Stimulated activated CD8-positive, alpha-beta memory T cell treated with anti-CD3 and anti-CD28 coated beads, Interleukin-7, amount 100 ng/mL, for 1 hour (primary cell): ENCODE data around the gene AQP3.
A peak's percentile ranks its signal among the peaks of the same experiment; 100 is the strongest.
"Not testable (repeated sequence)": the region's sequence is repeated elsewhere in the genome, so short reads cannot be mapped to it uniquely, and the experiment has no call there.

ENCODE experiments used
- DNase-seq, 2 donors: peaks; one replicate each; pipeline ENCODE4 v3.0.0-alpha.2; 2020; ENCODE audit warnings: low read depth in 2 of 2

AQP3 gene

DNA sequence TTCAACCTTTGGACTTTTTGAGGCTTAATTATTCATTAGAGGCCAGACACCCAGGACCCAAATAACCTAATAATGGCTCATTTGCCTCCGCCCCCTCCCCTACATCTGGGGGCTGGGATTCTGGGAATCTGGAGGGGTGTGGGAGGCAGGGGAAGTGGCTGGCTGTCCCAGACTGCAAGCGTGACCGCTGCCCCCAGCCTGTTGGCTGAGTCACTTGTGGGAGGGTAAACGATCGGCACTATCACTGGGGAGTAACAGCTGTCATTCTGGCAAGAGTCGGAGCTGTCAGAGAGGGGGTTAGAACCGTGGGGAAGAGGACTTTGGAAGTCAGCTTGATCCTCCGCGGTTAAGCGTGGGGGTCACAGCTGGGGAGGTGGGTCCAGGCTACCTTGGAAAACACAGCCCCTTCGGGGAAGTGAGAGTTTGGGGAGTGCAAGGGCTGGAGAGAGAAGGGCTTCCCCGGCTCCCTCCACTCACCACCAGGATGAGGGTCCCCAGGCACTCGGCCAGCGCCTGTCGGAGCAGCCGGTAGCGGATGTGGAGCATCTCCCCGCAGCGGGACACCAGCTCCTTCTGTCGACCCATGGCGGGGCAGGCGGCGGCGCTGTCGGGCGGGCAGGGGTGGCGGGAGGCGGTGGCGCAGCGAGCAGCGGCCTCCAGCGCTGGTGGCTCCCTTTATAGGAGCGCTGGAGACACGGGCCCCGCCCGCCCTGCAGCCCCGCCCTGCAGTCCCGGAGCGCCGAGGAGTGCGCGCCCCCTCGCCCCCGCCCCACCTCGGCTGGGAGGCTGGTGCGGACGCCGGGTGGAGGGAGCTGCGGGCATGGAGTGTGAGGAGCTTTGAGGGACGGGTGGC is at the start of gene AQP3:
Gene AQP3, minus strand, starts transcription at position 648 of the 853 bp plus-strand sequence. Its CDS starts 63 bp downstream, at position 585.
- peak; percentile 36 to 49 for DNase-seq

DNA sequence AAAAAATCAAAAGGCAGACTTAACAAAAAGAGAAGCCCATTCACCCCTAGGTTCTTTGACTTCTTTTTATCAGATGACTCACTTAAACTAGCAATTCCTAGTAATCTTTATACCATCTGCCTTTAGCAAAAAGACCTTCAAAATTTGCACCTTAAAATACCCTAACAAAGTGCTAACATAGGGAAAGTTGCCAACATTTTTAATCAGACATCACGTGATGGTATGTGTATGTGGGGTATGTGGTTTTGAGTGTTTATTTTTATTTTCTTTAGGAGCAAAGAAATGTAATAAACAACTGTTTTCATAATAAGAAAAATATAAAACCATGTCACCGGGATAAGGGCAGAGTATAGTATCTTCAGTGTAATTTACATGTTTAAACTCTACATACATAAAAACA is 46.4 kb upstream of the AQP3 start:
- DNase-seq, result not testable (repeated sequence)

DNA sequence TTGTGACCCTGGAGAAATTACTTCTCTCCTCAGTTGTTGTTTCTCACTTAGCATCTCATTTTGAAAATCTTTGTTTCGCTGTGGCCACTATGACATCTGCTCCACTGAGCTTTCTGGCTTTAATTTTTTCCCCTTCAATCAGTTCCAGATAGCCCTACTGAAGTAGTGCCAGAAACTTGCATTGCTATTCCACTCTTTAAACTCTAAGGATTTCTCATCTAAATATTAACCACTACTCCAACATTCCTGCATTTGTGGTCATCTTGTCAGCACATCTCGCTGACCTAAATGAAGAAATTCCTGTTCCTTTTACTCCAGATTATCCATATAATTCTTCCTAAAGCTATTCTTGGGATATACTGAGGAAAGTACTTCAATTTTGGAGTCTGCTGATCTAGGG is 41.7 kb upstream of the AQP3 start:
- DNase-seq, result no peak

DNA sequence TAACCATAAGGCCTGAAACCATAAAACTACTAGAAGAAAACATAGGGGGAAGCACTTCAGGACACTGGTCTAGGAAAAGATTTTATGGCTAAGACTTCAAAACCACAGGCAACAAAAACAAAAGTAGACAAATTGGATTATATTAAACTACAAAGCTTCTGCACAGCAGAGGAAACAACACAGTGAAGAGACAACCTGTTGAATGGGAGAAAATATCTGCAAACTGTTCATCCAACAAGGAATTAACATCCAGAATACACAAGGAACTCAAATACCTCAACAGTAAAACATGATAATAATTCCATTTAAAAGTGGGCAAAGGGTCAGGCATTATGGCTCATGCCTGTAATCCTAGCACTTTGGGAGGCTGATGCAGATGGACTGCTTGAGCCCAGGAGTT is 37.9 kb upstream of the AQP3 start:
- DNase-seq, result not testable (repeated sequence)

DNA sequence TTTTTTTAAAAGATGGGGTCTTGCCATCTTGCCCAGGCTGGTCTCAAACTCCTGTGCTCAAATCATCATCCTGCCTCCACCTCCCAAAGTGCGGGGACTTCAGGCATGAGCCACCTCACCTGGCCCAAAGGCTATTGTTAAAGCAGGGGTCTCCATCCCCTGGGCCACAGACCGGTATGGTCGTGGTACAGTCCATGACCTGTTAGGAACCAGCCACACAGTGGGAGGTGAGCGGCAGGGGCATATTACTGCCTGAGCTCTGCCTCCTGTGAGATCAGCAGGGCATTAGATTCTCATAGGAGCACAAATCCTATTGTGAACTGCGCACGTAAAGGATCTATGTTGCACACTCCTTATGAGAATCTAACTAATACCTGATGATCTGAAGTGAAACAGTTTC is 33.6 kb upstream of the AQP3 start:
- no peak for DNase-seq

DNA sequence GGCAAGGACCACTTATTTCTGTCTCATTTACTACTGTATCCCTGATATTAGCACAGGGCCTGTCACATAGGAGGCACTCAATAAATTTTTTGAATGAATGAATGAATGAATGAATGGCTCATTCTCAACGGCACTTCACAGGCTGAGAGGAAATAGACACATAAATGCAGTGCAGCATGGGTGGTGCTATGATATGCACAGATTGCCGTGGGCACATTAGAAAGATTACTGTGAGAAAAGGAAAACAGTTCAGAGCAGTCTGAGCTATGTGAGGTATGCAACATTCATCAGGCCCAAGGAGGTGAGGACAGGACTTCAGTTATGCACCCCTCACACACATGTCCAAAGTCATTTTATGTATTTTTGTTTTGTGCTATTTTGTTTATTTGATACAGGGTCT is 32.7 kb upstream of the AQP3 start:
- DNase-seq, result no peak

DNA sequence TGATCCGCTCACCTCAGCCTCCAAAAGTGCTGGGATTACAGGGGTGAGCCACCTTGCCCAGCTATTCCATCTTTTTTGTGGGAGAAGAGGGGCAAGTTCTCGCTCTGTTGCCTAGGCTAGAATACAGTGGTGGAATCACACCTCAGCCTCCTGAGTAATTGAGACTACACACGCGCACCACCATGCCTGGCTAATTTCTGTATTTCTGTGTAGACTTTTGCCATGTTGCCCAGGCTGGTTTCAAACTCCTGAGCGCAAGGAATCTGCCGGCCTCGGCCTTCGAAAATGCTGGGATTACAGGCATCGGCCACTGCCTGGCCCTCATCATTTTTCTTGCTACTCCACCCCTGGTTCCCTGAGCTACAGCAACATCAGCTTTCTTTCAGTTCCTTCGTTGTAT is 29.1 kb upstream of the AQP3 start:
- no peak for DNase-seq

DNA sequence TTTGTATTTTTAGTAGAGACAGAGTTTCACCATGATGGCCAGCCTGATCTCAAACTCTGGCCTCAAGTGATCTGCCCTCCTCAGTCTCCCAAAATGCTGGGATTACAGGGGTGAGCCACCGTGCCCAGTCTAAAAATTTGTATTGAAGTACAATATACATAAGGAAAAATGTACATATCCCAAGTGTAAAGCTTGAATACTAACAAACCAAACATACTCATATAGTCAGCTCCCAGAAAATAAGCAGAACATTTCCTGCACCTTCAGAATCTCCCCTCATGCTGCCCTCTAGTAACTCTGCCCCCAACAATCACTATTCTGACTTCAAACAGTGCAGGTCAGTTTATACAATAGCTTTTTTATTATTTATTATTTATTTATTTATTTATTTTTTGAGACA is 28.0 kb upstream of the AQP3 start:
- DNase-seq, result no peak

DNA sequence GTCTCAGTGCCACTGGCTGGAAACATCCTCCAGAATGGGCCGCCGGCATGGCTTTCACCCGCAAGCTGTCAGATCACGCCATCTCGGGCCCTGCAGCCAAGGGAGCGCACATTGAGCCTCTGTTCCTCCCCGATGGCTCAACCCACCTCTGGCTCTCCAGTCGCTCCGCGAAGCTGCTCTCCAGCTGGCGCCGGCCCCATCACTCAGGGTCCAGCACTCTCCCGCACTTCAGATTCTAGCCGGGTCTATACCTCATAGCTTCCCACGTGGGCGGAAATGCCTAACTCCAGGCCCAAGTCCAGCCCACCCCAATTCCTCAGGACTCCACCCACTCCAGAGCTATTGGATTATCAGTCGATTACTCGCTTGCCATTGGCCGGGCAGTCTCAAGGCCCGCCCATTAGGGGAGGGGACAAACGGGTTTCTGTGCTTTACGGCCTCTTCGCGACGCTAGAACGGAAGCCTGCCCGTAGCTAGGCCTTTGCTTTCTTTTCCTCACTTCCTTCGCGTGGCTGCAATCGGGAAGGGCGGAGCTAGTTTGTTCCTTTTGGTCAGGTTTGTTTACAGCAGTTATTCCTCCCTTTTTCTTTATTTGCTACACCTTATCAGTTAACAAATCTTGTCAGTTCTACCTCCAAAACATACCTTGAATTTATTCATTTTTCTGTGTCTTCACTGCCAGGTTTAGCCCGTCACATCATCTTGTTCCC is 26.4 kb upstream of the AQP3 start, which contains the start of gene NOL6:
Gene NOL6, minus strand, starts transcription at position 282 of the 710 bp plus-strand sequence. Its CDS starts 82 bp downstream, at position 200.
- DNase-seq, result peak; percentile 94 to 96

DNA sequence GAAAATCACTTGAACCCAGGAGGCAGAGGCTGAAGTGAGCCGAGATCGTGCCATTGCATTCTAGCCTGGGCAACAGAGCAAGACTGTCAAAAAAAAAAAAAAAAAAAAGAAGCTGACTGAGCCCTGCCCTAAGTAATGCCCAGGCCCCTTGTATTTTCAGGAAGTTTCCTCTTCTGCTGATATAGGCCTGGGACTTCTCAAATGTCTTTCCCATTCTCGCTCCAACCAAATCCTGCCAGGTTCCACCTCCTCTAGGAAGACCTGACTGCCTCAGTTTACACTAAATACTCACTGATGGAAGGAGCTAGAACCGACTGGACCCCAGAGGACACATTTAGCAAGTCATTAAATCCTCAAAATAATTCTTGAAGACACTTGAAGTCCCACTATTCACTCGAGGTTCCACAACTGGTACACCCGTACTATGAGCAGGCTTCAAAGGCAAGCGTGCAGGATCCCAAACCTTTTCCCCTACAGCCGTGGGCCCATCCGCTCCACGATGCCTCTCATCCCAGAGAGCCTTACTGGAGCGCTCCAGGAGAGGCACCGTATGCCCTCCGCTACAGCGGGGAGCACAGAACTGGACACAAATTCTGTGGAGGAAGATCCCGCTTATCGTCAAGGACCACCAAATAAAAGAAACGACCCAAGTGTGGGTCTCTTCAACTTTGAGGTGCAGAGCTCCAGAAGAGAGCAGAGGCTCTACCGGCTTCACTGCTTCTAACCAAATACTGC is 25.7 kb upstream of the AQP3 start:
- DNase-seq, result no peak

DNA sequence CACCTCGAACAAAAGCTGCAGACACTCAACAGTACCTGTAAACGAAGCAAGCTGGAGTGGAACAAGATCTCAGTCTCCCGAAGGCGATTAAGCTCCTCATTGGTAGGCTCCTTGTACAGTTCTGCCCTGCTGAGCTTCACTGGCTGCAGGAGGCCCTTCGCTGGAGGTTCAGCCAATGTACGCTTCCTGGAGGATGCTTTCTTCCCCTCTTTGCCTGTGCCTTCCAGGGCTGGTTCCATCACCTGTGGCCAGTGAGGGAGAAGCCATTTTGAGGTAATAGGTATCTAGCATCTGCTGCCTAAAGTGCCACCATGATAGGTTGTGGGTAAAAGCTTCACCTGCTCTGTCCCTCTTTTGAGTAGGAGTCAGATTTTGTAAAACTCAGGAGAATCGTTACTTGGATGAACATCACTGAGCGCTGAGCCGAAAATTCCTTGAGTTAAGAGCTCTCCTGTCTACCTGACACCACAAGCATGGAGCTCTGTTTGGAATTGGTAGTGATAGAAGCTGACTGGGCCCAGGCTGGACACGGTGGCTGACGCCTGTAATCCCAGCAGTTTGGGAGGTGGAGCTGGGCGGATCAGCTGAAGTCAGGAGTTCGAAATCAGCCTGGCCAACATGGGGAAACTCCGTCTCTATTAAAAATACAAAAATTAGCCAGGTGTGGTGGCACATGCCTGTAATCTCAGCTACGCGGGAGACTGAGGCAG is 24.9 kb upstream of the AQP3 start:
- no peak for DNase-seq

DNA sequence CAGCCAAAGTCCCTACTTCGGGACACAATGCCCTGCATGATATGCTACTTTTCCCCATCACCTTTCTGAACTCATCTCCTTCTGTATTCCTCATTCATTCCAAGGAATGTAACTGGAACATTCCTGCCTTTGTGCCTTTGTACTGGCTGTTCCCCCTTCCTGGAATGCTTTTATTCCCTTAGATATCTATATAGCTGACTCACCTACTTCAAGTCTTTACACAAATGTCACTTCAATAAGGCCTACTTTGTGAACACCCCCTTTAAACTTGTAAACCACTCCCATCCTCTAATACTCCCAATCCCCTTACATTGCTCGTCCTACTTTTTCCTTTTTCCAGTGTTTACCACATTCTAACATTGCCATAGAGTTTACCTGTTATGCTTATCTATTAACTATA is 24.0 kb upstream of the AQP3 start:
- no peak for DNase-seq

DNA sequence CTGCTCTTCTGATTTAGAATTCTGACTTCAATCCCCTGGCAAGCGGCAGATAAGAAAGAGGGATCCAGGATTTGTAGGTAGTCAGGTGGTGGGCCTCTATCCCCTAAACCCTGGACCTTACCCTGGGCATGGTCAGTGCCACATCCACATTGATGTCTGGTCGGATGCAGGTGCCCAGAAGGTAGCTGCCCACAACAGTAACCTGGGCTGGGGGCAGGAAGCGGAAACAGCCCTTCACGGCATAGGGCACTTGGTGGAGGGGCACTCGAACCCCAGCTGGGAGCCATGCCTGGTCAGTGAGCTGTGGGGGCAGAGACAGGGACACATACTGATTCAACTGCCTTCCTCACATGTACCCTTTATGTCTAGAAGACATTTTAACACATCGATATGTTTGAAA is 22.5 kb upstream of the AQP3 start:
- DNase-seq, result no peak

DNA sequence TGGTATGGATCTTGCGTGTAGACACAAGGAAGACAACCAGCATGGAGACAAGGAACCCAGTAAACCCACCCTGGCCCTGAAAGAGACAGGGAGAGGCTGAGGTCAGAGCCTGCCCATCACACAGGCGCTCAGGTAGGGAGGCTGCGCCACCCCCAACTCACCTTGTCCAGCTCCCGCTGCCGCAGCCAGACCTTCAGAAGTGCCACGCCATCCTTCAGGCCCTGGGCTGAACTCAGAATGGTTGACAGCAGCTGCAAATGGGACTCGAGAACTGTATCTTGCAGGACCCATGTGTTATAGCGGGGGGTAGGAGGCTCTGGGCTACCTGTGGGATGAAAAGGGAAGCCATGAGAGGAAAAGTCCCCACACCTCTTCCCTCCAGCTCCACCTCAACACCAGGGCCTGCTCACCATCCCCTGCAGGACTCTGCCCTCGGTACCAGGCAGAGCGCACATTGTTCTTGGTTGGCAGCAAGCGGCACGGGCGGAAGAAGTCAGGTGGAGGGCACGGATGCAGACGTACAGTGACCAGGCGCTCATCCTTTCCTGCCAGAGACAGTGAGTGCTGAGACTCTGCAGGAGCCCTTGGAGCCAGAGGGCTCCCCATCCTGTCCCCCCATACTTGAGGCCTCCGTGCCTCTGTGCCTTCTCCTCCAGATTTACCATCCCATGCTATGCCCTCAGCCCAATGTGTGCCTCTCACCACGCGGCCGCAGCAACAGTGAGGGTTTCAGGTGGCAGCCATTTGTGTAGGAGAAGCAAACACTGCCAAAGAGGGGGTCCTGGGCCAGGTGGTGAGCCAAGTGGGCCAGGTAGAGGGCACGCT is 21.6 kb upstream of the AQP3 start:
- no peak for DNase-seq

DNA sequence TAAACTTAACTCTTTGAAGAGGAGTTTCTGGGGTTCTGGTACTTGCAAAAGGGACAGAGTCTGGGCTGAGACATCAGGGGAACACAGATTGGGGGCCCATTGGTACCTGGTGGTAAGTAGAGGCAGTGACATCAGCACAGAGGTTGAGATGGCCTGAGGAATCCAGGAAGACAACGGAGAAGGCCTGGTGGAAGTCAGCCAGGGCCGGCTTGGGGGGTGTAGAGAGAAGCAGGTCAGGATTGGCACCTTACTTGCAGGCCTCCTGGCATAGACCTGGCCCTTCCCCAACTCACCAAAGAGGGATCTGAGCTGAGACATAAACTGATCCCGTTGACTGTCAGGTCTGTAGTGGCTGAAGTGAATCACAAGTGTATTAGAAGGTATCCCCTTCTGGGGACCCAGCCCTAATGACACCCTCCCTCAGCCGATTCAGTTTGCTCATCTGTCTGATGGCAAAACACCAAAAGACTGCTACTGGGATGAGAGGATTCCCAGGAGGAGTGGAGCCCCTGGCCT is 20.9 kb upstream of the AQP3 start:
- DNase-seq, result no peak

DNA sequence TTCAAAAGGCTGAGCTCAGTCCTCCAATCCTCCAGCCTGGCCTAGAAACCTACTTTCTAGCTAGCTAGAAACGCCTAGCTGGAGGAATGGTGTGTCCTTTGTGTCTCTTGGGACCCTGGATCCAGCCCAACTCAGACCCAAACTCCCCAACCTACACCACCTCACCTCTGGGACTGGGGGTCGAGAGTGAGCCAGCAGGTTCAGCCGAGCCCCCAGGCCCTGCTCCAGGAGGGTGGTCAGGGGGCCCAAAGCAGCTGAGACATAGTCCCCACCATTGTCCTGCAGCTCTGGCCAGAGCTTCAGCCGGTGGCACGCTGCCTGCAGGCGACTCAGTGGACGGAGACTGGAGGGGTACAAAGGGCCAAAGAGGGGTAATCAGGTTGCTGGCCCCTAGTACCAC is 20.1 kb upstream of the AQP3 start:
- DNase-seq, result no peak

DNA sequence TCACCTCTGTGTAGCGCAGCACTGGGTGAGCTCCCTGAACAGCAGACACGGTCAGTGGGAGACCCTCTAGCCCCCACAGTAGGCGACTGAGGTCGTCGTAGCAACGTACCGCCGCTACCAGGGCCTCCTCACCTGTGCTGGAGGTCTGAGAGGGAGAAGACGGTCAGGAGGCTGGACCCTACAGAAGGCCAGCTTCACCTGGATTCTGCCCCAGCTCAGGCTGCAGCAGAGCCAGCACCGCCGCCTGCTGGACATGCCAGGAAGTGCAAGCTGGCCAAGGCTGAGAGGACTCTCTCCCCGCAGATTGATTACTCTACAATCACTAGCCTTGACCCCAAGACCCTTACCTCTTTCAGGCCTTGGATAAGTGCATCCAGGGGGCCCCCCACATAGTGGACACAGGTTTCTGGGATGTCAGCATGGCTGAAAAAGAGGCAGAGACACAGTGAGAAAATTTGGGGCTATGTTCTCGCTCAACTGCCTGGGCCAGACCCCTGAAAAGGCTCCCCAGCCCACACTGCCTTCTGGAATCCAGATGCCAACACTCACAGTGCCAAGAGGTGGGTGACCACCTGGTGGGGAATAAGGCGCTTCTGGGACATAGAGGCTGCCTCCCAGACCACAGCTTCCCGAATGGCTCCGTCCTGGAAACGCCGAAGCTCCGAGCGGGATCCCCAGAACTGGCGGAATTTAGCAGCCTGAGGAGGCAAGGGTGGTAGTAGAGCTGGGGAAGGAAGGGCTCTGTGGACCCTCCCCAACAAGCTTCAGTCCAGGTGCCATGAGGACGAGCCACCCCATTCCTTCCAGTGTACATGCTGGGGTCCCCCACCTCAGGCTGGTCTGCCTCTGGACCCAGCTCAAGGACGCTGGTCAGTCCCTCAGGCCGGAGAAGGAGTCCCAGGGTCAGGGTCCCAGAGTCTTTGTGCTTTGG is 19.4 kb upstream of the AQP3 start:
- peak; percentile 55 to 75 for DNase-seq

DNA sequence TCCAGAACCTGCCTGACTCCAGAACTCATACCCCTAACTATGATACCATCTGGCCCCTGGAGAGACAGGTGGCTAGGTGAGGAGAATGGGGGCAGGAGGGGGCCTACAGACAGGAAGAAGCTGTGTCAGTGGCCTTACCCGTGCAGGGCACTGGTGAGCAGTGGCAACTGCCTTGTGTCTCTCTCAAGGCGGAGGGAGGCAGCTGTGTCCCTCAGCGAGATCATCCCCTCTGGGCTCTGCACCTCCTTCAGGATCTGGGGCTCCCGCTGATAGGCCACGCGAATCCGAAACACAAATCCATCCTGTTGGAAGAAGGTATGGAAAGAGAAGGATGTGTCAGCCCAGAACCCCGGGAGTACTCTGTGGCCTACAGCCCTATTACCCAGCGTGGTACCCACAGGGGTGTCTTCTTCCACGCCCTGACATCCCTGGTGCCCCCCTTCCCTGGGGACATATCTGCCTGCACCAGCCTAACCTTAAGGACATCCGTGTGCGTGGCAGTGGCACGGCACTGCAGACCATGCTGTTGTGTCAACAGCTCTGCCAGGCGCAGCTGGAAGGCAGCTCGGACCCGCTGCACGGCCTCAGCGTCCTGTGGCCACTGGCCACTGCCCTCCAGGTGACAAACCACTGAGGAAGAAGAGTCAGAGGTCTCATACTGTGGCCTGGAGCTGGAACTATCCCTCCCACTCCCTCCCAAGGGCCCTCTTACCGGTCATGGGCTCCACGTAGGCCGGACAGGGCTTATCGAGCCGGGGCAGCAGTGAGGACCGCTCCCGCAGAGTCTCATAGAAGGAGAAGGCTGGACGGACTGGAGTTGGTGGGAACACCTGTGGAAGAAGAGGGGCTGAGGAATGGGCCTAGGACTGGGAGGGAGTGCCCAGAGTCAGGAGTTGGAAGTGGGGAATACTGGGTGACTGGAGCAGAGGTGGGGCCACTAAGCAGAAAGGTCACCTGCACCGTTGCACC is 18.5 kb upstream of the AQP3 start:
- DNase-seq, result no peak
